ENCODE results near the gene TRIP10.
"Not testable (repeated sequence)": the region's sequence is repeated elsewhere in the genome, so short reads cannot be mapped to it uniquely, and the experiment has no call there.

DNA sequence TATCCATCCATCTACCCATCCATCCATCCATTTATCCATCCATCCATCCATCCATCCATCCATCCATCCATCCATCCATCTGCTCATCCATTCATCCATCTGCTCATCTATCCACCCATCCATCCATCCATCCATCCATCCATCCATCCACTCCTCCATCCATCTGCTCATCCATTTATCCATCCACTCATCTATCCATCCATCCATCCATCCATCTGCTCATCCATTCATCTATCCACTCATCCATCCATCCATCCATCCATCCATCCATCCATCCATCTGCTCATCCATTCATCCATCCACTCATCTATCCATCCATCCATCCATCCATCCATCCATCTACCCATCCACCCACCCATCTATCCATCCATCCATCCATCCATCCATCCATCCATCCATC lies 36.6 kb downstream of the TRIP10 start:
- TF ChIP-seq POLR2A, EP300, POLR2AphosphoS5 (IDR thresholded peaks at IDR 0.05): not testable (repeated sequence)
- TF ChIP-seq, protein P1, sequence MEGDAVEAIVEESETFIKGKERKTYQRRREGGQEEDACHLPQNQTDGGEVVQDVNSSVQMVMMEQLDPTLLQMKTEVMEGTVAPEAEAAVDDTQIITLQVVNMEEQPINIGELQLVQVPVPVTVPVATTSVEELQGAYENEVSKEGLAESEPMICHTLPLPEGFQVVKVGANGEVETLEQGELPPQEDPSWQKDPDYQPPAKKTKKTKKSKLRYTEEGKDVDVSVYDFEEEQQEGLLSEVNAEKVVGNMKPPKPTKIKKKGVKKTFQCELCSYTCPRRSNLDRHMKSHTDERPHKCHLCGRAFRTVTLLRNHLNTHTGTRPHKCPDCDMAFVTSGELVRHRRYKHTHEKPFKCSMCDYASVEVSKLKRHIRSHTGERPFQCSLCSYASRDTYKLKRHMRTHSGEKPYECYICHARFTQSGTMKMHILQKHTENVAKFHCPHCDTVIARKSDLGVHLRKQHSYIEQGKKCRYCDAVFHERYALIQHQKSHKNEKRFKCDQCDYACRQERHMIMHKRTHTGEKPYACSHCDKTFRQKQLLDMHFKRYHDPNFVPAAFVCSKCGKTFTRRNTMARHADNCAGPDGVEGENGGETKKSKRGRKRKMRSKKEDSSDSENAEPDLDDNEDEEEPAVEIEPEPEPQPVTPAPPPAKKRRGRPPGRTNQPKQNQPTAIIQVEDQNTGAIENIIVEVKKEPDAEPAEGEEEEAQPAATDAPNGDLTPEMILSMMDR (IDR thresholded peaks at IDR 0.05) = not testable (repeated sequence)
